ENCODE data around the gene TTC39C.

TTC39C gene

DNA sequence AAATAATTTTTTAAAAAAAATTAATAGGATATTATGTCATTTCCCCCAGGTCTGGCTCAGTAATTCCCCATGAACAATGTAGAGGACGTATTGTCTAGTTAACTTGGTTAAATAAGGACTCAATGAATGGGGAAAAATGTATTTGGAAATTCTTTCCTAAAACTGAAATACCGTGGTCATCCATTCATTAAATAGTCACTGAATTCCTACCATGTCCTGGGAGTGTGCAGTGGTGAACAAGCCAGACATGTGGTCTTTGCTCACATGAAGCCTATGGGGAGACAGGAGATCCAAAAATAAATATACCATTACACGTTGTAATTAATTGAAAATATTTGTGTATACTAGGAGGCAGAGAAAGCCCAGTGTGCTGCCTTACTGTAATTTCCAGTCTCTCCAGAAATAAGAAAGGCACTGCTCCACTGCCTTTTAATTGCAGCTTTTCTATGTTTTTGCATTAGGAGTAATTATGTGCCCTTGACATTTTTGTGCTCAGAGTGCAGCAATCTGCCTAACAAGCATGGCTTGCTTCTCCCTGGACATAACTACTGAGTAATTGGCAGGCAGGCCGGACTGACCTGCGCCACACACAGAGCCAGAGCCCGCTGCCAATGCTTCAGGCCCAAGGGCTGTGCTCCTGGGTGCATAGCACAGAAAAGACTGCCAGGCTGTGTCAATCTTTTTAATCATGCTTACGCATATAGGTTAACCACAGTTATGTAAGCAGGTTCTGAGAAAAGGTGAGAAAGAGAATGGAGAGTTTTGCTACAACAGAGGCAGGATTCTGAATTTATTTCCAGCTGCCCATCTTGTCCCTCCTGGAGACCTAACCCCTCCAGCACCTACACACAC, 22.2 kb upstream of the TTC39C start:
- DNase-seq: peak; percentile 61

DNA sequence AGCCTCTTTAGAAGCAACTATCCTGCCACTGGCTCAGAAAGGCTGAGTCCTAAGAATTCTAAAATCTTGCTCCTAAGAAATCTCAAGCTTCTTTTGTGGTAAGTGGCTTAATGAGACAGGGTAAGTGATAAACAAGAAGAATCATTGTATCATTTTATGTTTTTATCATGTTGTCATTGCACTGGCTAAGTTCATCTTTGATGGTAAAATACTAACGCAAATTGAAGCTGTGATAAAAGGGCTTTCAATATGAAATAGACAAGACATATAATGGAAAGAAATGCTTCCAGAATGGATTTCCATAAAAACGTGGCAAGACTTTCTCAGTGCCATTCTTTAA, 21.6 kb upstream of the TTC39C start:
- no peak for DNase-seq

DNA sequence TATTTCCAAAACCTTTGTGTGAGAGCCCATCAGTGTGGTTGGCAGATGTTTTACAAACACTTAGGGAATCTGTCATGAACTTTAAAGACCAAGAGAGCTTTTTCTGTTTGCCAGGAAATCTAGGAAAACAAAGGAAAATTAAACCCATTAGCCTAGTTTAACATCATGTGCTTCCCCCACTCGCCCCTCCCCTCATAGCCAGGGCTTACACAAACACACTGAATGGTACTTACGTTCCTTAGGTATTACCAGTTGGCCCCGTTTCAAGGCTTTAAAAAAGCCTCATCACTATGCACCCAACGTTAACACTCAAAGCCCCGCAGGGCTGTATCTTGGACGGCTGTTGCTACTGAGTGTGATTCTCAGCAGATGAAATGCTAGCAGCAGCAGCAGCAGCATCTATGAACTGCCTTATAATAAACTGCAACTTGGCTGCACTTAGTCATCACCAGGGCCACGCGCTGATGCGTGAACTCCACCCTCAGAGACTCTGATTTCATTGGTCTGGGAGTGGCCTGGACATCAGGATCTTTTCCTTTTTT, 20.1 kb upstream of the TTC39C start:
- peak; percentile 56 for DNase-seq

DNA sequence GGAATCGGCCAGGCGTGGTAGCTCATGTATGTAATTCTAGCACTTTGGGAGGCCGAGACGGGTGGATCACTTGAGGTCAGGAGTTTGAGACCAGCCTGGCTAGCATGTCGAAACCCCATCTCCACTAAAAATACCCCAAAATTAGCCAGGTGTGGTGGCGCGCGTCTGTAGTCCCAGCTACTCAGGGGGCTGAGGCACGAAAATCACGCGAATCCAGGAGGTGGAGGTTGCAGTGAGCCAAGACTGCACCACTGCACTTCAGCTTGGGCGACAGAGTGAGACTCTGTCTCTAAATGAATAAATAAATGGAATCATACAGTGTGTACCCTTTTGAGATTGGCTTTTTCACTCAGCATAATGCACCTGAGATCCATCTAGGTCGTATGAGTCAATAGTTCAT, 19.4 kb upstream of the TTC39C start:
- no peak for DNase-seq

DNA sequence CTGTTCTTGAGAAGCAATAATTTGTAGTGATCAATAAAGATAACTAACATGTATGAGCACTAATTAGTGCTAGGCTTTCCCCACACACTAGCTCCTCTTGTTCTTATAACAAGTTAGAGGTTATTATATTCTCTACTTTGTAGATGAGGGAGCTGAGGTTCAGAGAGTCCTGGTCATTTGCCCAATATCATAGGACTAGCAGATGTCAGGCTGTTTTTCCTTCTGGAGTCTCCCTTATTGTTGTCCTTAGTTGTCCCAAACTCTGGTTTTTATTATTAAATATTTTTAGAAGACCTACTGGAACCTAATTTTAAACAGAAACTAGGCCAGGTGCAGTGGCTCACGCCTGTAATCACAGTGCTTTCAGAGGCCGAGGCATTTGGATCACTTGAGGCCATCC, 16.5 kb upstream of the TTC39C start:
- no peak for DNase-seq

DNA sequence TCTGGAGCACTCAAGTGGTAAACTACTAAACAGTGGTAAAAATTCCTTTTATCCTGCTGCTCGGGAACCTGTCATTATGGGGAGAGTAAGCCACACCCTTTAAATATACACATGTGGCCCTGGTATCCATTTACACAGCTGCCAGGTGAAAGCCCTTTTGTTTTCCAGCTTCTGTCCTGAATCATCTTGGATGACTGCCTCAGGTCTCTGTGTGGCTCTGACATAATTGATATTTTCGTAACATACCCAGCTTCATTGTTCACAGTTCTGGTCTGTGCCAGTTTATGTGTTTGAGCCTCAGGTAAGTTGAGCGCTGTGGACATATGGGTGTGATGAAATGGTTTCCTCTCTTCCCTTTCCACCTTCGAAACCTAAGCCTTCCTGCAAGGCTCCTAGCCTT, 15.7 kb upstream of the TTC39C start:
- DNase-seq: no peak

DNA sequence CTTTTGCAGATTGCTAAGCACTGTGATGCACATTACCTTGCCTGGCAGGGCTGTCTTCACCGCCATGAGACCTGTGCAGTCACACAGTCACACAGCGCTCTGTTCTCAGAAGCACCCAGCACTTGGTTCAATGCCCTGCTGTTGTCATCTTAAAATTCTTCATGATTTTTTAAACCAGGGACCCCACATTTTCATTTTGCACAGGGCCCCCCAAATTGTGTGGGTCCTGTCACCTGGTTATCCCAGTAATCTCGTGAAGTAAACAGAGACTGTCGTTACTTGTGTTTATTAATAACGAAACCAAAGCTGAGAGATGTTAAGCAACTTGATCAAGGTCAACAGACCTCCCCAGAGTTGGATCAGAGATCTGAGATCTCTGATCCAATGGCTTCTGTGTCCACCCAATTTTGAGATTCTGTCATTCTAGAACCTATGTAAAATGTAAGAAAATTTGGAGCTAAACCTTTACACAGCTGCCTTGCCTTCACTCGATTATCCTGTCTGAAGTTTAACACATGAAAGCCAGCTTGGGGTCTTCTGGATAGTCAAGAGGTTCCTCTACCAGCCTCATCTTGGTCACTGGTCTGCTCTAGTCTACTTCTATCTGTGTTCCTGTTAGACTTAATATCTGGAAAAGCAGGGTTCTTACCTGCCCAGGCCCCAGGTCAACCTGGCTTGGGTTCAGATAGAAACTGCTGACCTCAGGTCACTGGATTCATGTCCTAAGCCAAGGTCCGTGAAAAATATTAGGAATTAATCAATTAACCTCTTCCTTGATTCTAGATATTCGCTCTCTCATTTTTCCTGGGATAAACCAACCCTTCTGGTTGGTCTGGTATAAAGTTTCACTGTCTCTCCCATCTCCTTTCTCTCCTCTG, 13.7 kb upstream of the TTC39C start:
- DNase-seq: peak; percentile 39

DNA sequence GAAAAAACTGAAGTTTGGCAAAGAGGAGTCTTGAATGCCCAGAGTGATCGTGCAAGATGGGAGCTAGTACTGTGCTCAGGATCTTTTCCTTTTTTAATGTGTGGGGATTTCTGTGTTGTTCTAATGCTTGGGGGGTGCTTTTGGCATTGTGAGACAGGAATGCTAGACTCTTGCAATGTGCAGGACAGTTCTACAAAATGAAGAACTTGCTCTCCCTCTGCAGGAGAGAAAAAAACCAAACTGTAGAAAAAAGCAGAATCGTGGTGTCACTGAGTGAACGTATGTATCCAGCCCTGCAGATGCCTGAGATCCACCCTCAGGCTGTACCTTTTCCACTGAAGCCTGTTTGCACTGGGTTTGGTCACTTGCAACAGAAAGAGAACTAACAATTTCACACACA, 12.1 kb upstream of the TTC39C start:
- DNase-seq: no peak

DNA sequence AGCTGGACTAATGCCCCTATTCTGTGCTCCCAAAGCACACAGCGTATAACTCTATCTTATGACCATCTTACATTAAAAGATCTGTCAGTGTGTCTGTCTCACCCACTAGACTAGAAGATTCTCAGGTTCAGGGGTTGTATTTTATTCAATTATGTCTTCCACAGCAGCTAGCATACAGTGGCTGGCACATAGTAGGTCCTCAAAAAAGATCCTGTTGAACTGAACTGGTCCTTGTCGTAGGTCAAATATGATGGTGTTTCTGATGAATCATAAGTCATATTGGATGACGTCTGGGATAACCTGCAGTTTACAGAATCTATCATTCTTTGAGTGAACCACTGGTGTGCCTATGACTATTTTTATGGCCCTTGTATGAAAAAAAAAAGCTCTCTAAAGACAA, 11.3 kb upstream of the TTC39C start:
- no peak for DNase-seq

DNA sequence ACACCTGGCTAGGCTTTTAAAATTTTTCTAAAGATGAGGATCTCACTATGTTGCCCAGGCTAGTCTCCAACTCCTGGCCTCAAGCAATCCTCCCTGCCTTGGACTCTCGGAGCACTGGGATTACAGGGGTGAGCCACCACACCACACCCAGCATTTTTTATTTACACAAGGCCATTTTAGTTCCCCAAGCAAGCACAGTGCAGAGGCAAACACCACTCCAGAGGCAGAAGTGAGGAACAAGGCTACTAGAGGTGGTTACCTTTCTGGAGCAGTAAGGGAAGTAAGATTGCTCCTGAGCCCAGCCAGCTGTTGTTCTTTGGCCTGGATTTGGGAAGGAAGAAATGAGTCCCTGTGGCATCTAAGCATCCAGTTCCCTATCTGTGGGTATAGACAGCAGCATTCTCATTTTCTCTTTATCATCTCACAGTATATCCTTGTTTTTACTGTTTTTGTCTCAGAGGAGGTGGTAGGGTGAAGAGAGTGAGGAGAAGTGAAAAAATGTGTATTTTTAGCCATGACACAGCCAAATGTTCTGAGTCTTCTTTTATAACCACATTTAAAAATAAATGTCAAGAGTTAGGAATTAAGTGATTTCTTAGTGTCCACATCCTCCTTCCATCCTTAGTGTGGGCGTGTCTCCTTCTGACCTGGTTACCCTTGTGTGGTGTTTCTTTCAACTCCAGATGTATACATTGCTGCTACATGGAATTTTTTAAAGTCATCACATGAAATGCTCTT, 10.5 kb upstream of the TTC39C start:
- DNase-seq: no peak

DNA sequence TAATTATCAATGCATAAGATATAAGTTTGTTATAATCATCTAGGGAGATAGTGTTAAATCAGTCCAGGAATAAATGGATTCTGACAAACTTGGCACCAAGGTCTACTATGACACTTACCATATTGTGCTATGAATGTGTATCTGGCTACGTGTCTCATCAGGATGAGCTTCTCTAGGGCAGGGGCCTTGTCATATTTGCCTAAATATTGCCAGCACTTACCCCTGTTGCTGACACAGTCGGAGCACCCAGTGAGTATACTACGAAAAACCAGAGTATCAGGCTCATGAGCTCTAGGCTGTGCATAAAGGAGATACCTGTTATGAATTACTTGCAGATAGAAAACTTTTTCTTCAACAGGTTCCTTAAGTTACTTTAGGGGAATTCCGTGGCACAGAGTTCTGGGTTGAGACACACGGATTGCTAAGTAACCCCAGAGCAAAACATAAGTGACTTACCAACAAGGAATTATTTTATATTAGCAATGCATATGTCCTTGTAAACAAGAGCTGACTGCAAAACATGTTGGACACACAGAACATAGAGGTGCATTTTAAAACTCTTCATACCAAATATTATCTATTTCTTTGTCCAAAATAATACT, 7.7 kb upstream of the TTC39C start:
- DNase-seq: no peak

DNA sequence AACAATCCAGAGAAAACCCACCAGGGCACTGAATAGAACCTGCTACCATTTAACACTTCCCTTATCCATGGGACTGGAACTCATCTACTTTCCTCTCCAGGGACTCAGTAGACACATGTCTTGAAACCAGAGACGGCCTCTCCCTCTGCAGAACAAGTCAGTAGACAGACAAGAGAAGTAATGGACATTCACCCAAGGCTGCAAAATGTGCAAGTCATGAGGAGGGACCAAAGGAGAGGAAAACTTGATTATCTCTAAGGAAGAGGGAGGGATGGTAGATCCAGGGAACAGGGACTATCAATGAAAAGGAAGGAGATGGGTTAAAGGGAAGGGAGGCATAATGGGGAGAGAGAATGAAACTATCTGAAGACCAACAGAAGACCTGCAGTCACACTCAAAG, 5.3 kb upstream of the TTC39C start:
- DNase-seq: no peak

DNA sequence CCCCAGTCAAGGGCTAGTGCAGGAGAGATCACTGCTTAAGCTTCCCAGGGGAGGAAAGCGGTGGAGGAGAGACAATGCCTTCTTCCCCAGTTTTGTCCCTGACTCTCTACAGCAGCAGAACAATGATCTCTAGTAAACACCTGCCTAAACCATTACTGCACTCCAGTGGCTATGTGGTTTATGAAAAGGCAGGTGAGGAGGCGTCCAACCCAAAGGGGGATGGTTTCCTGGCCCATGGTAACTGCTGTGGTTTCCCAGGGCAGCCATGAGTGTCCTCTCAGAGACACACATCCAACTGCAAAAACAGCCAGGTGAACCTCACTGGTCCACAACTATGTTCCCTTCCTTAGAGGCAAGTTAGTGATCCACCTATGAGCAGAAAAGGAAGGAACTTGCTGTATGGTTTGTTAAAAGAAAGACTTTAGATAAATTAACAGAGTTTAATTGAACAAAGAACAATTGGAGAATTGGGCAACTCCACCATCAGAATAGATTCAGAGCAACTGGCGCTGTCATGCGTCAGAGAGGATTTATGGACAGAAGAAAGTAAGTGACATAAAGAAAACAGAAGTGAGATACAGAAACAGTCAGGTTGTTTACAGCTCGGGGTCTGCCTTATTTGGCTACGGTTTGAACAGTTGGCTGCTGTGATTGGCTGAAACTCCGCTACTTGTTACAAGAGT, 4.8 kb upstream of the TTC39C start:
- peak; percentile 60 for DNase-seq

DNA sequence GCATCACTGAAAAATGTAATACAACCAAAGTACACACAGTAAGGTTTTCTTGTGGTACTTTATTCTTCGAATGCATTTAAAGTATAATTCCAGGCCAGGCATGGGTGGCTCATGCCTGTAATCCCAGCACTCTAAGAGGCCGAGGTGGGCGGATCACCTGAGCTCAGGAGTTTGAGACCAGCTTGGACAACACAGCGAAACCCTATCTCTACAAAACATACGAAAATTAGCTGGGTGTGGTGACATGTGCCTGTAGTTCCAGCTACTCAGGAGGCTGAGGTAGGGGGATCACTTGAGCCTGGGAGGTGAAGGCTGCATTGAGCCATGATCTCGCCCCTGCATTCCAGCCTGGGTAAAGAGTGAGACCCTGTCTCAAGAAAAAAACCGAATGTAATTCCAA, 3.9 kb upstream of the TTC39C start:
- DNase-seq: no peak

DNA sequence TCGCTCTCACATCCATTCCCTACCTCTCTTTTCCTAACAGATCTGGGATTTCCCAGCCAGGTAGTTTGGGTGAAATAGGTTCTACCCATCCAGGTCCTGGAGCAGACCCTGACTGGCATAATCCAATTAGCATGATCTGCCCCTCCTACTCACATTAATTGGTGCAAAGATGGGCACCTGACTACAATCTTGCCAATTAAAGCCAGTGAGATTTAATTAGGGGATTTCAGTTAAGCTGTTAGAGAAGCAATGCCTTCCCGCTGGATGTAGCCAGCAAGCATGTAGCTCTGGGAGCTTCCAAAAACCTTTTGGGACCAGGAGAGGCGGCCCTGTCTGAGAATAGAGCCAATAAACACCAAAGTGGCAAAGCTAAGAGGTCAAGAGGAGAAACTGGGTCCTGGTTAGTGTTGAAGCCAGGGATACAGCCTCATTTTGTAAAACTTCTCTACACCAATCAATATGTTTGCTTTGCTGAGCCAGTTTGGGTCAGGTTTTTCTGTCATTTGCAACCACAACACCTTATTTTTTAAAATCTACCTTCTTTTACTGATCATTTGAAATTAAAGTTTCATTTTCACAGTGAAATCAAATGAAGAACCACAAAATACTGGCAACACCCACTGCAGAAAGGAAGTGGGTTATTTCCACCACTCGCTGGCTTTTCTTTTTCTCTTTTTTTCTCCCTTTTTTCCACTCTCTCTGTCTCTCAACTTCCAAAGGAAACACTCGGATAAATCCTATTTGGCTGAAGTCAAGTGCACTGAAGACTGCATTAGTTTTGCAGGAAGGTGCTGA, 3.2 kb upstream of the TTC39C start:
- DNase-seq: peak; percentile 29

DNA sequence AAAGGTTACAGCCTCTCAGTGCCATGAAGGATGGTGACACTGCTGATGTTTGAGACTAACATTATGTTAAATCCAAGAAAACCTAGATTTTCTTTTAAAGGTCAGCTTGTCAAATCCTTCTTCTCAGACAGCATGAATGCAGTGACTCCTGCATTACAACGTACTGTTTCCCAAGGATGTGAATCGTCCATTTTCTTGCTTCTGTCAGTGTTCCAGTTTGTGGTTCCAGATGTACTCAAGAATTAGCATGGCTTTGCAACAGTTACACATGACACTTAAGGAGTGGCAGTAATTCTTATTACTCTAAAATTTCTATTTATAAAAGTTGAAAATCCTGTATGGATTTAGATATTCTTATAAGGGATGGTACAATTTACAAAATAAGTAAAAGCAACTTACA, 1.5 kb upstream of the TTC39C start:
- DNase-seq: no peak

DNA sequence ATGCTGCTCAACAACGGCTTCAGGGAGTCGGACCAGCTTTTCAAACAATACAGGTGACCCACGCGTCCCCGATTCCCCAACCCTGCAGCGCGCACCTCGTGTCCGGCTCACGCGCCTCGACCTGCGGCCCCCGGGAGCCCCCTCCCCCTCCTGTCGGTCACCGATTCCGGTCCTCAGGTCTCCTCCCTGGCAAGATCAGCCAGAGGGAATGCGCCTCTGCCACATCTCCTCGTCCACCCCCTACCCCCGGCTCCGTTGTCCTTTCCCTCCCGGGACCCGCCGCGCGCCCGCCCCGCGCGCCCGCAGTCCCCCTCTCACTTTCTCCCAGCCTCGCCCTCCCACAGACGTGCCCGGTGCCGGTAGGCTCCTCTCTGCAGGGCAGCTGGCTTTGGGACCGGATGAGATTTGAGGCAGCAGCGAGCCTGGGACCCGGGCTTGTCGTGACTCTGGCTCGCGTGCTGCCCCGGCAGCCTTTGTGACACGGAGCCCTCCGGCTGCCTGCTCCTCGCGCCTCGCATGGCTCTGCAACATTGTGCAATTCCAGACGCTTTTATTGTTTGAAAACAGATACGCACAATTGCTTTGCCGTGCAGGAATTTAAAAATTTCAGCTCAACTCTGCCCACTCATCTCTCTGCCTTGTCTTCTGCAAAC, 558 bp downstream of the TTC39C start:
- DNase-seq: peak; percentile 72

DNA sequence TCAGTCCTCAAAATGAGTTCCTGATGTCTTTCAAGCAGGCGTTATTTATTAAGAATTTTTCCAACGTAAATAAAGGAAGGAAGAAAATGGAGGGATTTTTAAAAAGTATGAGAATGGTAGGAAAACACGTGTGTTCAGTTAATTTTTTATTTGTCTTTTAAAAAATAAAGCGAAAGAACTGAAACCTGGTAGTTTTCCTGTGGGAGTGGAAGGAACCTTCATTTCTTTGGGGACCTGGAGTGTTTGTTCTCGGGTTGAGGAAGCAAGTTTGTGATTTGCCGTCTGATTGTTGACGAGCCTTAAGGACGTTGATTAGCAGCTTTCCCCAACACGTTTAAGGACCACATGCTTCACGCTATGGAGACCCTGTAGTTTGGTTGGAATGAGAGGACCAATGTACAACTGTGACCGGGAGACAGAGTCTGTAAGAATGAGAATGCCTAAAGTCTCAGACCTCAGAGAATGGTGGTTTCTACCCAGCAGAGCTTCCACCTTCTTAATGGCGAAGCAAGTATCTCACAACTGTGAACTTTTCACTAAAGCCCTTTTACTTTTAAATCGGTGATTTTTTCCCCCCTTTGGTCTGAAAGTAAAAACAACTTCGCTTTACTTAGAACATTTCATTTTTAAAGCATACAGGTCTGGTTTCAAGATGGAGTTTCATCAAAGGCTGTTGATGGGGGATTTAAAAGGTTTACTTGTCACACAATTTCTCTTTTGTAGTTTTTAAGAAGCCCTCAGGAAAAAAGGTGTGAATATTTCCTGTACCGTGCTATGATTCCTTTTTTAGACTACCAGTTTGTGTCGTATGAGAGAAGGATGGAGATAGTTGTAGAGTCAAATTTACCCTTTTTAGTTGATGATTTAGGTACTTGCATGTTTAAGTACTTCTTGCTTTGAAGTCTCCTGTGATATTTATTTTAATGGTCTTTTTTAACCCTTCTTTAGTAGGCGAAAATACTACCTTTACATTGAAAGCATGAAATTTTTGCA, 1.4 kb downstream of the TTC39C start:
- no peak for DNase-seq

DNA sequence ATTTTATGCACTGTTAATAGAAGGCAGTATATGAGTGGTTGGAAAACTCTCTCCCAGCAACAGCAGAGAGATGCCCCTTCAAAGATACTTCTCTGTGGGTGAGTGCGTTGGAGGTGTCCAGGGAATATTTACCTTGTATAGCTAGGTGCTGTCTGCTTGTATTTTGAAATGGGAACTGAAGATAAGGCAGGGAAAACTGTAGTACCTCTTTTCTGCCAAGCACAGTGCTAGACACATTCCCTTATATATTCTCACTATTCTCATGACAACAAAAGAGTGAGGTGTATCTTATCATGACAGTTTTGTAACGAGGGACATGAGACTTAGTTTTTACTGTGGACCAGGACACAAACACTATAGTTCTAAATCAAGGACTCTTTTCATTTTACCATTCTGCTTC, 2.1 kb downstream of the TTC39C start:
- no peak for DNase-seq

Measured in CD4-positive, alpha-beta T cell treated with Interleukin-17A for 4 hours (primary cell).